IMR-90 (cell line): ENCODE results near the gene HOMER3. TPM values are rescaled to one million over a fixed set of nuclear protein-coding genes. Genes with fewer than 3 reads are reported as not detected.

Experiments
- ATAC-seq: fragments of 200-7000 bp; cut with Tn5 transposase; 2 replicates; pipeline ENCODE4 v1.9.1; 2020; ENCODE audit warnings: low read depth, mild to moderate bottlenecking, moderate library complexity
- BruUV-seq: library from RNA; stranded (reverse); fragments of 400-500 nt; replicated peaks from 2 replicates; lab custom pipeline; 2021; lab: Mats Ljungman, UMichigan
- CTCF ChIA-PET: fragments of 300-600 bp; formaldehyde crosslinking; extraction: SDS; loops from one replicate; lab custom pipeline; 2021; ENCODE audit warnings: antibody characterized with exemption; lab: Yijun Ruan, JAX
- POLR2A ChIA-PET: fragments of 300-600 bp; sonication (Branson Sonifier 250); formaldehyde crosslinking; loops from one replicate; lab custom pipeline; 2022; ENCODE audit warnings: antibody characterized with exemption; ENCODE audit not compliant: unreplicated experiment; lab: Charles Lee
- DNase-seq: peaks from one replicate; pipeline ENCODE4 v3.0.0; 2013
- H2AFZ ChIP-seq: replicated peaks from 2 replicates; pipeline ENCODE3; 2013; ENCODE audit warnings: low read length, mild to moderate bottlenecking; ENCODE audit not compliant: poor library complexity
- H2AK5ac ChIP-seq: 2 replicates; pipeline ENCODE4 v1.6.1; 2013; ENCODE audit warnings: low read depth, low read length, inconsistent platforms
- H2AK9ac ChIP-seq: replicated peaks from 2 replicates; pipeline ENCODE3; 2013; ENCODE audit warnings: mild to moderate bottlenecking, low read depth, low read length, moderate library complexity; ENCODE audit not compliant: poor library complexity
- H2BK120ac ChIP-seq: 2 replicates; pipeline ENCODE4 v1.6.1; 2013; ENCODE audit warnings: low read depth, low read length, inconsistent platforms
- H2BK15ac ChIP-seq: 3 replicates; pipeline ENCODE4 v1.6.1; 2013; ENCODE audit warnings: low read depth, low read length, inconsistent platforms
- H2BK20ac ChIP-seq: 2 replicates; pipeline ENCODE4 v1.6.1; 2013; ENCODE audit warnings: low read depth, mild to moderate bottlenecking, inconsistent platforms, low read length, moderate library complexity
- H2BK5ac ChIP-seq: 2 replicates; pipeline ENCODE4 v1.6.1; 2013; ENCODE audit warnings: mild to moderate bottlenecking, low read depth, low read length, inconsistent platforms; ENCODE audit not compliant: poor library complexity, severe bottlenecking
- H3K14ac ChIP-seq: replicated peaks from 2 replicates; pipeline ENCODE4 v1.6.1; 2013; ENCODE audit warnings: low read depth, low read length, inconsistent platforms
- H3K18ac ChIP-seq: 2 replicates; pipeline ENCODE4 v1.6.1; 2013; ENCODE audit warnings: low read depth, low read length, control low read depth
- H3K23ac ChIP-seq: 2 replicates; pipeline ENCODE4 v1.6.1; 2013; ENCODE audit warnings: low read depth, low read length, inconsistent platforms
- H3K27ac ChIP-seq: 2 replicates; pipeline ENCODE4 v1.5.1; 2013; ENCODE audit warnings: mild to moderate bottlenecking, control low read depth, low read length; ENCODE audit not compliant: insufficient read depth
- H3K27me3 ChIP-seq: 2 replicates; pipeline ENCODE4 v1.6.1; 2013; ENCODE audit warnings: low read length; ENCODE audit not compliant: control insufficient read depth, insufficient read depth
- H3K36me3 ChIP-seq: 2 replicates; pipeline ENCODE4 v1.6.1; 2013; ENCODE audit warnings: low read length, mixed read lengths; ENCODE audit not compliant: control insufficient read depth, insufficient read depth
- H3K4ac ChIP-seq: 2 replicates; pipeline ENCODE4 v1.6.1; 2013; ENCODE audit warnings: low read depth, low read length, inconsistent platforms
- H3K4me1 ChIP-seq: 2 replicates; pipeline ENCODE4 v1.6.1; 2013; ENCODE audit warnings: low read length, mixed read lengths; ENCODE audit not compliant: control insufficient read depth, insufficient read depth
- H3K4me2 ChIP-seq: 2 replicates; pipeline ENCODE4 v1.6.1; 2013; ENCODE audit warnings: low read depth, mild to moderate bottlenecking, control low read depth, low read length, moderate library complexity
- H3K4me3 ChIP-seq: 2 replicates; pipeline ENCODE4 v1.5.1; 2013; ENCODE audit warnings: low read depth, mild to moderate bottlenecking, control low read depth, low read length, moderate library complexity; ENCODE audit not compliant: insufficient read depth
- H3K56ac ChIP-seq: 2 replicates; pipeline ENCODE4 v1.6.1; 2013; ENCODE audit warnings: low read length, inconsistent platforms; ENCODE audit not compliant: insufficient read depth; ENCODE audit errors: extremely low read depth
- H3K79me1 ChIP-seq, 2 experiments: 2 replicates each; pipeline ENCODE4 v1.6.1; 2013; ENCODE audit warnings: low read length in 2 of 2, inconsistent platforms in 1 of 2, low read depth in 1 of 2
- H3K9ac ChIP-seq: 2 replicates; pipeline ENCODE4 v1.6.1; 2013; ENCODE audit warnings: low read depth, low read length, control low read depth
- H3K9me1 ChIP-seq: 2 replicates; pipeline ENCODE4 v1.6.1; 2013; ENCODE audit warnings: low read length, inconsistent platforms; ENCODE audit not compliant: insufficient read depth
- H3K9me3 ChIP-seq: 2 replicates; pipeline ENCODE4 v1.6.1; 2013; ENCODE audit warnings: low read length; ENCODE audit not compliant: control insufficient read depth, insufficient read depth
- H4K20me1 ChIP-seq: 2 replicates; pipeline ENCODE4 v1.6.1; 2013; ENCODE audit warnings: low read length, inconsistent platforms; ENCODE audit not compliant: insufficient read depth
- H4K5ac ChIP-seq: 2 replicates; pipeline ENCODE4 v1.6.1; 2013; ENCODE audit warnings: mild to moderate bottlenecking, low read depth, low read length, control low read depth
- H4K8ac ChIP-seq, 2 experiments: 2 replicates each; pipeline ENCODE4 v1.6.1; 2013; ENCODE audit warnings: low read depth in 2 of 2, low read length in 2 of 2, control low read depth in 1 of 2, inconsistent platforms in 1 of 2
- H4K91ac ChIP-seq: 2 replicates; pipeline ENCODE4 v1.6.1; 2013; ENCODE audit warnings: low read depth, low read length, inconsistent platforms; ENCODE audit not compliant: insufficient read depth
- BHLHE40 ChIP-seq: fragments of 150-350 bp; IDR thresholded peaks from 2 replicates; pipeline ENCODE4 v1.6.1; 2016; ENCODE audit warnings: mild to moderate bottlenecking, low read depth, low read length
- CHD1 ChIP-seq: IDR thresholded peaks from 2 replicates; pipeline ENCODE4 v1.6.1; 2012; ENCODE audit warnings: low read depth, low read length, improper control_type of control experiment
- FOS ChIP-seq: fragments of 150-350 bp; IDR thresholded peaks from 2 replicates; pipeline ENCODE4 v1.6.1; 2016; ENCODE audit warnings: low read depth, low read length
- NFE2L2 ChIP-seq: fragments of 150-350 bp; IDR thresholded peaks from 2 replicates; pipeline ENCODE4 v1.6.1; 2016; ENCODE audit warnings: low read depth, mild to moderate bottlenecking, low read length
- POLR2A ChIP-seq: IDR thresholded peaks from 2 replicates; pipeline ENCODE4 v1.6.1; 2012; ENCODE audit warnings: mild to moderate bottlenecking, low read depth, low read length
- RAD21 ChIP-seq: IDR thresholded peaks from 2 replicates; pipeline ENCODE4 v1.6.1; 2012; ENCODE audit warnings: low read length, improper control_type of control experiment
- RFX5 ChIP-seq: IDR thresholded peaks from 2 replicates; pipeline ENCODE4 v1.8.0; 2012; ENCODE audit warnings: low read depth, mild to moderate bottlenecking, low read length, moderate library complexity
- SMC3 ChIP-seq: fragments of 150-350 bp; IDR thresholded peaks from 2 replicates; pipeline ENCODE4 v1.6.1; 2016; ENCODE audit warnings: low read depth, mild to moderate bottlenecking, antibody characterized with exemption, low read length, moderate library complexity
- WGBS, 2 experiments: methylation state at CpG; one replicate each; pipeline versions ENCODE4 v1.1.5 to v1.1.7; 2013; ENCODE audit warnings: missing lambda C conversion rate in 2 of 2; ENCODE audit not compliant: insufficient read length in 1 of 2; ENCODE audit errors: extremely low coverage in 2 of 2; 5-methylcytosine and 5-hydroxymethylcytosine counted together
- dilution Hi-C: fragments of 300-500 bp; cut with HindIII; formaldehyde crosslinking; loops from one replicate; pipeline ENCODE4 v1.14.3; 2018; ENCODE audit warnings: low sequenced_read_pairs; ENCODE audit not compliant: unreplicated experiment
- in situ Hi-C: fragments of 300-500 bp; cut with MboI; formaldehyde crosslinking; loops from 3 replicates; pipeline ENCODE4 v1.14.3; 2019; ENCODE audit warnings: low sequenced_read_pairs, inconsistent platforms, mixed read lengths
- intact Hi-C: fragments of 100-400 bp; cut with micrococcal nuclease; formaldehyde crosslinking; loops from 2 replicates; pipeline ENCODE4 v1.10.0; 2022
- polyA plus RNA-seq, 3 experiments: library from polyadenylated mRNA; depleted of rRNA; stranded (reverse); fragments of >200 nt; gene quantifications; 2 replicates each; pipeline ENCODE4 v1.2.3, GENCODE V29; 2012; ENCODE audit warnings: low replicate concordance in 1 of 3
- total RNA-seq: library from RNA; depleted of rRNA; stranded (reverse); fragments of >200 nt; gene quantifications from 2 replicates; pipeline ENCODE4 v1.2.3, GENCODE V29; 2012
- TF ChIP-seq, protein P1 (sequence below): fragments of 150-350 bp; IDR thresholded peaks from 2 replicates; pipeline ENCODE4 v1.6.1; 2017; ENCODE audit warnings: mild to moderate bottlenecking, antibody characterized with exemption, low read length, low read depth
- TF ChIP-seq, protein P2 (sequence below): conservative IDR thresholded peaks from 2 replicates; pipeline ENCODE4 v1.5.1; 2012; ENCODE audit warnings: mild to moderate bottlenecking, low read depth, low read length, improper control_type of control experiment

HOMER3 gene
- total and polyA plus RNA-seq, 2 of the 4 experiments (the other 2 are of a cell fraction): 53.4 to 77.0 TPM

DNA sequence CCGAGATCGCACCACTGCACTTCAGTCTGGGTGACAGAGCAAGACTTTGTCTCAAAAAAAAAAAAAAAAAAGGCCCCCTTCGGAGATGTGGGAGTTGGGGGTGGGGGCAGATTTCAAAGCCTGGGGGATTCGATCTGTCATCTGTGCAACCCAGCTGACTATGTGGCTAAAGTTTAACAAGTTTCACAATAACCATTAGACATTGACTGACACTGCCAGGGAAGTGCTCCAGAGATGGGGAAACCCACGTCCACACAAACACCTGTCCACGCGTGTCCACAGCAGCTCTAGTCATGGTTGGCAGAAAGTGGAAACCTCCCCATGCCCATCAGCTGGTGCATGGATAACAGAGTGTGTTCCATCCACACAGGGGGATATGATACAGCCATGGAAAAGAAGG is 37.6 kb upstream of the HOMER3 start:
- no peak overlapping the region for H4K8ac ChIP-seq
- intact Hi-C loops (no loop called here), in situ Hi-C loops (no loop called here), dilution Hi-C loops (no loop called here)
- no peaks in the 10 kb centered on the region for H4K20me1 ChIP-seq
- no peak overlapping the region for H3K4me3 ChIP-seq
- H2AK9ac ChIP-seq: no peak overlapping the region
- no peaks in the 10 kb centered on the region for H3K9me3 ChIP-seq
- no peaks in the 10 kb centered on the region for H3K36me3 ChIP-seq
- no peaks in the 10 kb centered on the region for H3K4me1 ChIP-seq
- H3K4me2 ChIP-seq: no peak overlapping the region
- DNase-seq: no peak
- H3K27ac ChIP-seq: no peak overlapping the region
- H3K9ac ChIP-seq: no peak overlapping the region
- no peak overlapping the region for H2BK5ac ChIP-seq
- H3K18ac ChIP-seq: no peak overlapping the region
- H2BK20ac ChIP-seq: no peak overlapping the region
- peaks cover 4% of the 10 kb centered on the region for H3K27me3 ChIP-seq
- H3K4ac ChIP-seq: no peak overlapping the region
- no peaks in the 10 kb centered on the region for H3K9me1 ChIP-seq
- H2BK15ac ChIP-seq: no peak overlapping the region
- H4K5ac ChIP-seq: no peak overlapping the region
- peak overlapping the region; percentile 66; the same call in 1 of the 2 replicates for H3K14ac ChIP-seq
- ChIA-PET CTCF (no interaction called here), POLR2A (no interaction called here)
- no peak overlapping the region for H2AK5ac ChIP-seq
- H3K79me1 ChIP-seq: no peaks in the 10 kb centered on the region
- ATAC-seq: no peak
- TF ChIP-seq, protein P1, sequence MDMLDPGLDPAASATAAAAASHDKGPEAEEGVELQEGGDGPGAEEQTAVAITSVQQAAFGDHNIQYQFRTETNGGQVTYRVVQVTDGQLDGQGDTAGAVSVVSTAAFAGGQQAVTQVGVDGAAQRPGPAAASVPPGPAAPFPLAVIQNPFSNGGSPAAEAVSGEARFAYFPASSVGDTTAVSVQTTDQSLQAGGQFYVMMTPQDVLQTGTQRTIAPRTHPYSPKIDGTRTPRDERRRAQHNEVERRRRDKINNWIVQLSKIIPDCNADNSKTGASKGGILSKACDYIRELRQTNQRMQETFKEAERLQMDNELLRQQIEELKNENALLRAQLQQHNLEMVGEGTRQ: no peak
- TF ChIP-seq FOS: no peak
- no peak for TF ChIP-seq POLR2A
- TF ChIP-seq, protein P2, sequence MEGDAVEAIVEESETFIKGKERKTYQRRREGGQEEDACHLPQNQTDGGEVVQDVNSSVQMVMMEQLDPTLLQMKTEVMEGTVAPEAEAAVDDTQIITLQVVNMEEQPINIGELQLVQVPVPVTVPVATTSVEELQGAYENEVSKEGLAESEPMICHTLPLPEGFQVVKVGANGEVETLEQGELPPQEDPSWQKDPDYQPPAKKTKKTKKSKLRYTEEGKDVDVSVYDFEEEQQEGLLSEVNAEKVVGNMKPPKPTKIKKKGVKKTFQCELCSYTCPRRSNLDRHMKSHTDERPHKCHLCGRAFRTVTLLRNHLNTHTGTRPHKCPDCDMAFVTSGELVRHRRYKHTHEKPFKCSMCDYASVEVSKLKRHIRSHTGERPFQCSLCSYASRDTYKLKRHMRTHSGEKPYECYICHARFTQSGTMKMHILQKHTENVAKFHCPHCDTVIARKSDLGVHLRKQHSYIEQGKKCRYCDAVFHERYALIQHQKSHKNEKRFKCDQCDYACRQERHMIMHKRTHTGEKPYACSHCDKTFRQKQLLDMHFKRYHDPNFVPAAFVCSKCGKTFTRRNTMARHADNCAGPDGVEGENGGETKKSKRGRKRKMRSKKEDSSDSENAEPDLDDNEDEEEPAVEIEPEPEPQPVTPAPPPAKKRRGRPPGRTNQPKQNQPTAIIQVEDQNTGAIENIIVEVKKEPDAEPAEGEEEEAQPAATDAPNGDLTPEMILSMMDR: no peak
- no peak for TF ChIP-seq RFX5
- no peak for TF ChIP-seq CHD1
- TF ChIP-seq NFE2L2: no peak
- TF ChIP-seq RAD21: no peak
- no peak for TF ChIP-seq SMC3
- no peak for TF ChIP-seq BHLHE40
- no TSS peak for BruUV-seq
- WGBS, 2 experiments: no CpG with 5 or more reads among the region's 7 CpGs
- no peak overlapping the region for H3K56ac ChIP-seq
- no peak overlapping the region for H4K91ac ChIP-seq
- H2BK120ac ChIP-seq: no peak overlapping the region
- 0 out of 2 replicates have a peak overlapping the region, but pooled peaks have one; percentile 27 for H3K23ac ChIP-seq
- peak overlapping the region; percentile 61 for H2AFZ ChIP-seq
